ENCODE measurements around the gene NKX1-2.

NKX1-2 gene

DNA sequence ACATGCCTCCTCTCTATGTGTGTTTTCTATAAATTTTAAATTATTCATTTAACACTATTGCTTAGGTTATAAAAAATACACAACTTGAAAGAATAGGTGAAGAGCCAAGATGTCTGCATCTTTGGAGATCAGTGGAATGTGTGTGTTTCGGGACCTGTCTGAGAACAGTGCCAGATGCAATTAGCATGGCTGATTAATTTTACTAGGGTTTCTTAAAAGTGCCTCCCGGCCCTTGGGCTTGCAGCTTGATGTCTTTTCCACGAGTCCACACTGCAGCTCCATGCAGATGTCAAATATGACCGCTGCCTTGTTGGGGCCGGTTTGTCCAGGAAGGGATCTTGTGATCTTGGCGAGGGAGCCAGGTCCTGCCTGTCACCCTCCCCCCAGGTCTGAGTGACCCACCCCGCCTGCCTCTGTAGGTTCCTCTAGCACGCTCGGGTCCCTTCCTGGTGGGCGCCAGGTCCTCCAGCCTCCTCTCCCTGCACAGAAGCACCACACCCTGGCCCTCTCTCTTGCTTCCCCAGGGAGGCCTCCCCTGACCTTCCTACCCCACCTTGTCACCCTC, 32.5 kb upstream of the NKX1-2 start:
- Histone ChIP-seq H3K27ac (ENCODE audit: extremely low read depth, low read depth, low read length) (no peak overlapping the region), H3K9me3 (ENCODE audit: control insufficient read depth, insufficient read depth, low read depth, low read length) (no peaks in the 10 kb centered on the region), H3K36me3 (ENCODE audit: control insufficient read depth in 2 of 2, insufficient read depth in 1 of 2, low read length in 2 of 2) (no peaks in the 10 kb centered on the region), H3K4me1 (ENCODE audit: control insufficient read depth, insufficient read depth, low read length) (no peaks in the 10 kb centered on the region), H3K4me3 (ENCODE audit: low read depth, low read length) (no peak overlapping the region)
- POLR2A ChIA-PET = interaction anchor here (1.2 kb wide), 1 partner anchor 10 kb away, joined by 3 read pairs; no protein-coding TSS in a partner anchor
- CTCF ChIA-PET = interaction anchor here (0.6 kb wide), 1 partner anchor 75 kb away, joined by 3 read pairs; no protein-coding TSS in a partner anchor
- TF ChIP-seq, protein P1, sequence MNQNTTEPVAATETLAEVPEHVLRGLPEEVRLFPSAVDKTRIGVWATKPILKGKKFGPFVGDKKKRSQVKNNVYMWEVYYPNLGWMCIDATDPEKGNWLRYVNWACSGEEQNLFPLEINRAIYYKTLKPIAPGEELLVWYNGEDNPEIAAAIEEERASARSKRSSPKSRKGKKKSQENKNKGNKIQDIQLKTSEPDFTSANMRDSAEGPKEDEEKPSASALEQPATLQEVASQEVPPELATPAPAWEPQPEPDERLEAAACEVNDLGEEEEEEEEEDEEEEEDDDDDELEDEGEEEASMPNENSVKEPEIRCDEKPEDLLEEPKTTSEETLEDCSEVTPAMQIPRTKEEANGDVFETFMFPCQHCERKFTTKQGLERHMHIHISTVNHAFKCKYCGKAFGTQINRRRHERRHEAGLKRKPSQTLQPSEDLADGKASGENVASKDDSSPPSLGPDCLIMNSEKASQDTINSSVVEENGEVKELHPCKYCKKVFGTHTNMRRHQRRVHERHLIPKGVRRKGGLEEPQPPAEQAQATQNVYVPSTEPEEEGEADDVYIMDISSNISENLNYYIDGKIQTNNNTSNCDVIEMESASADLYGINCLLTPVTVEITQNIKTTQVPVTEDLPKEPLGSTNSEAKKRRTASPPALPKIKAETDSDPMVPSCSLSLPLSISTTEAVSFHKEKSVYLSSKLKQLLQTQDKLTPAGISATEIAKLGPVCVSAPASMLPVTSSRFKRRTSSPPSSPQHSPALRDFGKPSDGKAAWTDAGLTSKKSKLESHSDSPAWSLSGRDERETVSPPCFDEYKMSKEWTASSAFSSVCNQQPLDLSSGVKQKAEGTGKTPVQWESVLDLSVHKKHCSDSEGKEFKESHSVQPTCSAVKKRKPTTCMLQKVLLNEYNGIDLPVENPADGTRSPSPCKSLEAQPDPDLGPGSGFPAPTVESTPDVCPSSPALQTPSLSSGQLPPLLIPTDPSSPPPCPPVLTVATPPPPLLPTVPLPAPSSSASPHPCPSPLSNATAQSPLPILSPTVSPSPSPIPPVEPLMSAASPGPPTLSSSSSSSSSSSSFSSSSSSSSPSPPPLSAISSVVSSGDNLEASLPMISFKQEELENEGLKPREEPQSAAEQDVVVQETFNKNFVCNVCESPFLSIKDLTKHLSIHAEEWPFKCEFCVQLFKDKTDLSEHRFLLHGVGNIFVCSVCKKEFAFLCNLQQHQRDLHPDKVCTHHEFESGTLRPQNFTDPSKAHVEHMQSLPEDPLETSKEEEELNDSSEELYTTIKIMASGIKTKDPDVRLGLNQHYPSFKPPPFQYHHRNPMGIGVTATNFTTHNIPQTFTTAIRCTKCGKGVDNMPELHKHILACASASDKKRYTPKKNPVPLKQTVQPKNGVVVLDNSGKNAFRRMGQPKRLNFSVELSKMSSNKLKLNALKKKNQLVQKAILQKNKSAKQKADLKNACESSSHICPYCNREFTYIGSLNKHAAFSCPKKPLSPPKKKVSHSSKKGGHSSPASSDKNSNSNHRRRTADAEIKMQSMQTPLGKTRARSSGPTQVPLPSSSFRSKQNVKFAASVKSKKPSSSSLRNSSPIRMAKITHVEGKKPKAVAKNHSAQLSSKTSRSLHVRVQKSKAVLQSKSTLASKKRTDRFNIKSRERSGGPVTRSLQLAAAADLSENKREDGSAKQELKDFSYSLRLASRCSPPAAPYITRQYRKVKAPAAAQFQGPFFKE (tag by site-specific recombination; IDR thresholded peaks at IDR 0.05; ENCODE audit: borderline replicate concordance) = no peak
- TF ChIP-seq ZNF791 (tag by site-specific recombination; IDR thresholded peaks at IDR 0.05) = no peak
- TF ChIP-seq ZFP69B (tag by site-specific recombination; IDR thresholded peaks at IDR 0.05) = no peak
- no peak for TF ChIP-seq TRIM28 (IDR thresholded peaks at IDR 0.05; ENCODE audit: borderline replicate concordance, low read length)
- TF ChIP-seq ZNF24 (tag by site-specific recombination; IDR thresholded peaks at IDR 0.05) = no peak
- no peak for TF ChIP-seq ZBTB6 (tag by site-specific recombination; IDR thresholded peaks at IDR 0.05)
- no peak for TF ChIP-seq KLF10 (tag by site-specific recombination; IDR thresholded peaks at IDR 0.05)
- TF ChIP-seq, protein P2, sequence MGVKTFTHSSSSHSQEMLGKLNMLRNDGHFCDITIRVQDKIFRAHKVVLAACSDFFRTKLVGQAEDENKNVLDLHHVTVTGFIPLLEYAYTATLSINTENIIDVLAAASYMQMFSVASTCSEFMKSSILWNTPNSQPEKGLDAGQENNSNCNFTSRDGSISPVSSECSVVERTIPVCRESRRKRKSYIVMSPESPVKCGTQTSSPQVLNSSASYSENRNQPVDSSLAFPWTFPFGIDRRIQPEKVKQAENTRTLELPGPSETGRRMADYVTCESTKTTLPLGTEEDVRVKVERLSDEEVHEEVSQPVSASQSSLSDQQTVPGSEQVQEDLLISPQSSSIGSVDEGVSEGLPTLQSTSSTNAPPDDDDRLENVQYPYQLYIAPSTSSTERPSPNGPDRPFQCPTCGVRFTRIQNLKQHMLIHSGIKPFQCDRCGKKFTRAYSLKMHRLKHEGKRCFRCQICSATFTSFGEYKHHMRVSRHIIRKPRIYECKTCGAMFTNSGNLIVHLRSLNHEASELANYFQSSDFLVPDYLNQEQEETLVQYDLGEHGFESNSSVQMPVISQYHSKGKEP (tag by site-specific recombination; IDR thresholded peaks at IDR 0.05) = peak; percentile 32; the same call in 1 of the 2 replicates
- peak; percentile 54 for TF ChIP-seq GLIS1 (tag by site-specific recombination; IDR thresholded peaks at IDR 0.05)
- TF ChIP-seq OVOL3 (tag by site-specific recombination; IDR thresholded peaks at IDR 0.05) = no peak
- no peak for TF ChIP-seq ZNF513 (tag by site-specific recombination; IDR thresholded peaks at IDR 0.05)
- TF ChIP-seq GLIS2 (tag by site-specific recombination; IDR thresholded peaks at IDR 0.05) = peak; percentile 47; the same call in 1 of the 2 replicates
- TF ChIP-seq ZNF221 (tag by site-specific recombination; IDR thresholded peaks at IDR 0.05; ENCODE audit: borderline replicate concordance) = no peak
- TF ChIP-seq ZNF341 (tag by site-specific recombination; IDR thresholded peaks at IDR 0.05; ENCODE audit: low read depth) = no peak
- TF ChIP-seq ZNF266 (tag by site-specific recombination; IDR thresholded peaks at IDR 0.05; ENCODE audit: low read depth) = no peak
